H1 (cell line): Measurements from ENCODE around the gene NPAS4. TPM values are rescaled to one million over a fixed set of nuclear protein-coding genes. Genes with fewer than 3 reads are reported as not detected.

ENCODE experiments used
- CTCF ChIA-PET: fragments of 300-600 bp; sonication (Branson Sonifier 250); formaldehyde crosslinking; loops from one replicate; lab custom pipeline; 2021; ENCODE audit not compliant: partially characterized antibody; lab: Charles Lee
- POLR2A ChIA-PET: fragments of 300-600 bp; sonication (Branson Sonifier 250); formaldehyde crosslinking; loops from one replicate; lab custom pipeline; 2021; ENCODE audit warnings: inconsistent platforms; ENCODE audit not compliant: partially characterized antibody; lab: Charles Lee
- DNase-seq, 2 experiments: peaks; one replicate each; pipeline versions ENCODE4 v3.0.0 to v3.0.0-alpha.2; 2010 to 2022; ENCODE audit warnings: low spot score in 2 of 2, low read depth in 1 of 2, mixed read lengths in 1 of 2
- FAIRE-seq: peaks from 2 replicates; lab custom pipeline; 2011; peaks lifted over from hg19 to GRCh38; lab: Jason Lieb, UNC
- H2AFZ ChIP-seq: 2 replicates; pipeline ENCODE4 v1.8.1; 2012; ENCODE audit warnings: low read length, inconsistent platforms
- H2AK5ac ChIP-seq: 2 replicates; pipeline ENCODE4 v1.6.1; 2013; ENCODE audit warnings: low read depth, low read length
- H2BK120ac ChIP-seq: replicated peaks from 2 replicates; pipeline ENCODE3; 2013; ENCODE audit warnings: low read depth, low read length, inconsistent platforms
- H2BK12ac ChIP-seq: 2 replicates; pipeline ENCODE4 v1.6.1; 2013; ENCODE audit warnings: low read depth, low read length
- H2BK15ac ChIP-seq: 2 replicates; pipeline ENCODE4 v1.6.1; 2013; ENCODE audit warnings: low read length
- H2BK20ac ChIP-seq: 2 replicates; pipeline ENCODE4 v1.6.1; 2013; ENCODE audit warnings: low read length
- H2BK5ac ChIP-seq: 2 replicates; pipeline ENCODE4 v1.6.1; 2013; ENCODE audit warnings: low read depth, low read length
- H3K14ac ChIP-seq: 2 replicates; pipeline ENCODE4 v1.6.1; 2013; ENCODE audit warnings: inconsistent platforms; ENCODE audit not compliant: insufficient read length
- H3K18ac ChIP-seq: 2 replicates; pipeline ENCODE4 v1.6.1; 2013; ENCODE audit warnings: low read length; ENCODE audit errors: extremely low read depth
- H3K23ac ChIP-seq: 2 replicates; pipeline ENCODE4 v1.6.1; 2013; ENCODE audit warnings: inconsistent platforms; ENCODE audit not compliant: insufficient read length
- H3K23me2 ChIP-seq: 2 replicates; pipeline ENCODE4 v1.6.1; 2013; ENCODE audit warnings: low read depth, low read length
- H3K27ac ChIP-seq: 2 replicates; pipeline ENCODE4 v1.6.1; 2011; ENCODE audit warnings: low read depth, low read length, inconsistent platforms
- H3K27me3 ChIP-seq, 4 experiments: replicated peaks in 1 of 4; 1 replicate in 1 of 4; 2 replicates in 3 of 4; pipeline versions ENCODE4 v1.6.1 to v1.8.1; 2011 to 2013; ENCODE audit warnings: low read length in 3 of 4, mild to moderate bottlenecking in 3 of 4, inconsistent platforms in 2 of 4, mixed read lengths in 2 of 4, moderate library complexity in 1 of 4; ENCODE audit not compliant: control insufficient read depth in 3 of 4, insufficient read depth in 3 of 4; ENCODE audit errors: extremely low read depth in 1 of 4
- H3K36me3 ChIP-seq, 4 experiments: 2 replicates each; pipeline versions ENCODE4 v1.6.1 to v1.8.1; 2011 to 2013; ENCODE audit warnings: mild to moderate bottlenecking in 4 of 4, low read length in 3 of 4, moderate library complexity in 2 of 4, control low read depth in 1 of 4, inconsistent platforms in 1 of 4; ENCODE audit not compliant: insufficient read depth in 4 of 4, control insufficient read depth in 2 of 4
- H3K4ac ChIP-seq: replicated peaks from 2 replicates; pipeline ENCODE3; 2013; ENCODE audit warnings: low read length, low read depth, mixed read lengths, inconsistent platforms; ENCODE audit not compliant: insufficient read length
- H3K4me1 ChIP-seq, 4 experiments: replicated peaks in 1 of 4; 1 replicate in 1 of 4; 2 replicates in 3 of 4; pipeline versions ENCODE4 v1.6.1 to v1.8.1; 2011 to 2013; ENCODE audit warnings: low read length in 3 of 4, inconsistent platforms in 2 of 4, mixed read lengths in 1 of 4; ENCODE audit not compliant: insufficient read depth in 4 of 4, control insufficient read depth in 3 of 4
- H3K4me2 ChIP-seq, 2 experiments: 2 replicates each; pipeline versions ENCODE4 v1.6.1 to v1.8.1; 2011 to 2013; ENCODE audit warnings: low read depth in 2 of 2, low read length in 2 of 2, control low read depth in 1 of 2, inconsistent platforms in 1 of 2, mild to moderate bottlenecking in 1 of 2; ENCODE audit not compliant: insufficient read depth in 1 of 2
- H3K4me3 ChIP-seq, 4 experiments: fragments of 200-600, 300-600 bp in 1 of 4; sonication (generic), shearing (Covaris generic), sonication (Bioruptor Twin) in 1 of 4; 2 replicates each; pipeline versions ENCODE4 v1.5.1 to v1.8.1; 2011 to 2016; ENCODE audit warnings: low read length in 4 of 4, low read depth in 3 of 4, control low read depth in 2 of 4, inconsistent platforms in 2 of 4, mild to moderate bottlenecking in 2 of 4, mixed read lengths in 1 of 4, moderate library complexity in 1 of 4; ENCODE audit not compliant: insufficient read depth in 2 of 4; ENCODE audit errors: extremely low read depth in 1 of 4
- H3K56ac ChIP-seq: replicated peaks from 2 replicates; pipeline ENCODE3; 2013; ENCODE audit warnings: low read depth, mild to moderate bottlenecking, mixed read lengths, low read length, inconsistent platforms; ENCODE audit not compliant: insufficient read length
- H3K79me1 ChIP-seq: 2 replicates; pipeline ENCODE4 v1.6.1; 2013; ENCODE audit warnings: low read depth, low read length, control low read depth
- H3K79me2 ChIP-seq, 2 experiments: 2 replicates each; pipeline versions ENCODE4 v1.6.1 to v1.8.1; 2012 to 2013; ENCODE audit warnings: low read length in 2 of 2, mild to moderate bottlenecking in 2 of 2, inconsistent platforms in 1 of 2; ENCODE audit not compliant: insufficient read depth in 2 of 2, control insufficient read depth in 1 of 2
- H3K9ac ChIP-seq, 4 experiments: replicated peaks in 1 of 4; 1 replicate in 1 of 4; 2 replicates in 3 of 4; pipeline versions ENCODE4 v1.6.1 to v1.8.1; 2011 to 2013; ENCODE audit warnings: low read depth in 3 of 4, low read length in 3 of 4, control low read depth in 2 of 4, mild to moderate bottlenecking in 2 of 4, moderate library complexity in 2 of 4, inconsistent platforms in 1 of 4; ENCODE audit errors: extremely low read depth in 1 of 4
- H3K9me3 ChIP-seq, 2 experiments: 2 replicates each; pipeline versions ENCODE4 v1.6.1 to v1.8.1; 2012 to 2013; ENCODE audit warnings: mild to moderate bottlenecking in 2 of 2, moderate library complexity in 2 of 2, control low read depth in 1 of 2, inconsistent platforms in 1 of 2, low read depth in 1 of 2, low read length in 1 of 2, mixed read lengths in 1 of 2; ENCODE audit not compliant: insufficient read depth in 2 of 2
- H4K20me1 ChIP-seq, 2 experiments: replicated peaks in 1 of 2; 2 replicates each; pipeline versions ENCODE3 to v1.8.1; 2011 to 2013; ENCODE audit warnings: inconsistent platforms in 2 of 2, low read length in 2 of 2, mild to moderate bottlenecking in 1 of 2; ENCODE audit not compliant: insufficient read depth in 2 of 2, control insufficient read depth in 1 of 2
- H4K5ac ChIP-seq: 2 replicates; pipeline ENCODE4 v1.6.1; 2013; ENCODE audit warnings: low read length, low read depth, mixed read lengths, inconsistent platforms; ENCODE audit not compliant: insufficient read length
- H4K8ac ChIP-seq: 2 replicates; pipeline ENCODE4 v1.8.0; 2013; ENCODE audit warnings: mild to moderate bottlenecking, moderate library complexity, low read length, inconsistent platforms; ENCODE audit not compliant: insufficient read depth; ENCODE audit errors: extremely low read depth
- H4K91ac ChIP-seq: replicated peaks from 2 replicates; pipeline ENCODE3; 2013; ENCODE audit warnings: low read length, mixed read lengths, inconsistent platforms; ENCODE audit not compliant: insufficient read length
- BCL11A ChIP-seq, 2 experiments: IDR thresholded peaks; one replicate each; pipeline ENCODE4 v1.6.1; 2011; ENCODE audit warnings: low read depth in 2 of 2, low read length in 2 of 2, mild to moderate bottlenecking in 2 of 2
- CTBP2 ChIP-seq: IDR thresholded peaks from 2 replicates; pipeline ENCODE4 v1.7.0; 2011; ENCODE audit warnings: borderline replicate concordance, mild to moderate bottlenecking, moderate library complexity, mixed read lengths, low read length; ENCODE audit not compliant: insufficient read depth, insufficient read length
- KDM5A ChIP-seq: fragments of 200-600 bp; IDR thresholded peaks from 2 replicates; pipeline ENCODE4 v1.7.1; 2012; ENCODE audit warnings: mild to moderate bottlenecking, low read length, inconsistent platforms, mixed read lengths
- POLR2AphosphoS5 ChIP-seq: IDR thresholded peaks from 2 replicates; pipeline ENCODE4 v1.6.1; 2011; ENCODE audit warnings: low read depth, low read length
- RAD21 ChIP-seq, 2 experiments: IDR thresholded peaks in 1 of 2; conservative IDR thresholded peaks in 1 of 2; 2 replicates each; pipeline ENCODE4 v1.6.1; 2011; ENCODE audit warnings: low read depth in 2 of 2, low read length in 2 of 2, improper control_type of control experiment in 1 of 2, inconsistent platforms in 1 of 2, mild to moderate bottlenecking in 1 of 2, moderate library complexity in 1 of 2
- RBBP5 ChIP-seq: IDR thresholded peaks from 2 replicates; pipeline ENCODE4 v1.7.1; 2012; ENCODE audit warnings: low read depth, mild to moderate bottlenecking, inconsistent platforms, low read length, moderate library complexity, borderline replicate concordance
- SRF ChIP-seq: IDR thresholded peaks from 2 replicates; pipeline ENCODE4 v1.6.1; 2011; ENCODE audit warnings: mild to moderate bottlenecking, low read depth, low read length, moderate library complexity
- SUZ12 ChIP-seq: fragments of 200-600 bp; sonication (generic); IDR thresholded peaks from 2 replicates; pipeline ENCODE4 v1.6.1; 2012; ENCODE audit warnings: mild to moderate bottlenecking, inconsistent platforms, low read length, moderate library complexity, mixed read lengths
- TCF12 ChIP-seq: IDR thresholded peaks from 2 replicates; pipeline ENCODE4 v1.6.1; 2011; ENCODE audit warnings: low read depth, mild to moderate bottlenecking, low read length
- ZNF274 ChIP-seq: IDR thresholded peaks from 2 replicates; pipeline ENCODE4 v1.7.0; 2012; ENCODE audit warnings: low read length, borderline replicate concordance; ENCODE audit errors: extremely low read depth
- WGBS, 2 experiments: shearing (Covaris generic) in 1 of 2; methylation state at CpG; one replicate each; pipeline versions ENCODE4 v1.1.6 to v1.1.7; 2013 to 2015; ENCODE audit warnings: low lambda C conversion rate in 2 of 2, mixed read lengths in 2 of 2, inconsistent platforms in 1 of 2, low coverage in 1 of 2, missing lambda C conversion rate in 1 of 2; ENCODE audit not compliant: insufficient replicate concordance in 2 of 2, insufficient coverage in 1 of 2, insufficient read length in 1 of 2; ENCODE audit errors: extremely low coverage in 1 of 2, missing lambda C conversion rate in 1 of 2; 5-methylcytosine and 5-hydroxymethylcytosine counted together
- polyA plus RNA-seq, 7 experiments: library from polyadenylated mRNA; depleted of rRNA in 3 of 7; stranded (reverse) in 5 of 7; unstranded in 2 of 7; fragments of >200 nt in 5 of 7; fragments of 200-250 nt in 2 of 7; gene quantifications; 1 replicate in 5 of 7; 2 replicates in 1 of 7; 4 replicates in 1 of 7; pipeline versions ENCODE4 v1.2.1 to v1.2.3, GENCODE V29; 2011 to 2013; ENCODE audit warnings: missing spikeins in 2 of 7, mixed read lengths in 2 of 7
- total RNA-seq: library from RNA; stranded (reverse); fragmentation: NEBNext Ultra II Directional; extraction: Animal tissue kit (Norgen Biotek cat#: 25700); gene quantifications from 2 replicates; pipeline ENCODE4 v1.2.1, GENCODE V29; 2021
- TF ChIP-seq, protein P1 (sequence below): IDR thresholded peaks from 2 replicates; pipeline ENCODE4 v1.6.1; 2012; ENCODE audit warnings: inconsistent platforms
- TF ChIP-seq, protein P2 (sequence below): IDR thresholded peaks from 2 replicates; pipeline ENCODE4 v1.6.1; 2012; ENCODE audit warnings: inconsistent platforms

Gene NPAS4
- total and polyA plus RNA-seq, 2 of the 8 experiments (the other 6 are each of a cell fraction or from before 2014, with no cell fraction given), result 0.73 to 0.99 TPM

GRCh38 chr11:66373265-66373664, 47.6 kb upstream of the NPAS4 start:
- peak overlapping the region; percentile 53; the same call in 1 of the 2 replicates for H2BK20ac ChIP-seq
- H3K4ac ChIP-seq, result no peak overlapping the region
- no peak overlapping the region for H2BK120ac ChIP-seq
- H3K27me3 ChIP-seq, result no peaks in the 10 kb centered on the region
- H3K18ac ChIP-seq, result no peak overlapping the region
- no peak for DNase-seq
- H2BK5ac ChIP-seq, result no peak overlapping the region
- no peak overlapping the region for H3K27ac ChIP-seq
- H3K14ac ChIP-seq, result no peak overlapping the region
- peak overlapping the region in 1 of 2 experiments; percentile 86; a peak in 1 of 4 replicates for H3K4me2 ChIP-seq
- H3K9ac ChIP-seq, result no peak overlapping the region
- H3K36me3 ChIP-seq, result peaks cover 2 to 17% (median 11%) of the 10 kb centered on the region in 4 experiments; a peak in 6 of 8 replicates
- peaks cover 9% of the 10 kb centered on the region; the same call in 1 of the 2 replicates for H3K79me1 ChIP-seq
- H4K5ac ChIP-seq, result no peak overlapping the region
- H2AFZ ChIP-seq, result no peak overlapping the region
- H3K79me2 ChIP-seq, result peaks cover 0 to 16% of the 10 kb centered on the region in 2 experiments; a peak in 2 of 4 replicates
- H3K23ac ChIP-seq, result no peak overlapping the region
- peaks cover 0 to 8% (median 7%) of the 10 kb centered on the region in 4 experiments; a peak in 6 of 7 replicates for H3K4me1 ChIP-seq
- no peak overlapping the region for H2AK5ac ChIP-seq
- H4K8ac ChIP-seq, result no peak overlapping the region
- ChIA-PET POLR2A (interaction anchor here (1.6 to 28.0 kb wide), 2 partner anchors 11 to 22 kb away, joined by 5 to 487 read pairs; partner anchors contain the start of genes B4GAT1 and BRMS1), CTCF (interaction anchor here (1.2 to 7.1 kb wide), 5 partner anchors 9 to 66 kb away, joined by 3 to 51 read pairs (median 7); partner anchors contain the start of gene MRPL11)
- H3K4me3 ChIP-seq, result no peak overlapping the region
- no peak for FAIRE-seq
- peak overlapping the region; percentile 7; the same call in 1 of the 2 replicates for H2BK15ac ChIP-seq
- H4K20me1 ChIP-seq, result peaks cover 7 to 19% of the 10 kb centered on the region in 2 experiments
- H3K23me2 ChIP-seq, result peaks cover 7% of the 10 kb centered on the region; the same call in 1 of the 2 replicates
- H3K9me3 ChIP-seq, result no peaks in the 10 kb centered on the region
- H3K56ac ChIP-seq, result no peak overlapping the region
- H2BK12ac ChIP-seq, result no peak overlapping the region
- H4K91ac ChIP-seq, result no peak overlapping the region
- 89% methylated on average over 5 of the region's 5 CpGs; no CpG with 5 or more reads in 1 of the 2 experiments for WGBS, 2 experiments
- TF ChIP-seq POLR2AphosphoS5, result no peak
- TF ChIP-seq TCF12, result no peak
- TF ChIP-seq BCL11A (IDR thresholded peaks at IDR 0.05; ENCODE audit: low read depth in 2 of 2, low read length in 2 of 2), result no peak
- no peak for TF ChIP-seq RBBP5
- TF ChIP-seq RAD21 (IDR thresholded peaks at IDR 0.05 in 1 of 2, conservative IDR thresholded peaks at IDR 0.05 in 1 of 2; ENCODE audit: low read depth in 2 of 2, low read length in 2 of 2), result no peak
- TF ChIP-seq, protein P1, sequence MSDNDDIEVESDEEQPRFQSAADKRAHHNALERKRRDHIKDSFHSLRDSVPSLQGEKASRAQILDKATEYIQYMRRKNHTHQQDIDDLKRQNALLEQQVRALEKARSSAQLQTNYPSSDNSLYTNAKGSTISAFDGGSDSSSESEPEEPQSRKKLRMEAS, result no peak
- no peak for TF ChIP-seq ZNF274
- TF ChIP-seq SRF, result no peak
- TF ChIP-seq, protein P2, sequence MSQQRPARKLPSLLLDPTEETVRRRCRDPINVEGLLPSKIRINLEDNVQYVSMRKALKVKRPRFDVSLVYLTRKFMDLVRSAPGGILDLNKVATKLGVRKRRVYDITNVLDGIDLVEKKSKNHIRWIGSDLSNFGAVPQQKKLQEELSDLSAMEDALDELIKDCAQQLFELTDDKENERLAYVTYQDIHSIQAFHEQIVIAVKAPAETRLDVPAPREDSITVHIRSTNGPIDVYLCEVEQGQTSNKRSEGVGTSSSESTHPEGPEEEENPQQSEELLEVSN, result no peak
- TF ChIP-seq KDM5A, result no peak
- no peak for TF ChIP-seq SUZ12
- no peak for TF ChIP-seq CTBP2
